ENCODE results near the gene TMTC1.

DNA sequence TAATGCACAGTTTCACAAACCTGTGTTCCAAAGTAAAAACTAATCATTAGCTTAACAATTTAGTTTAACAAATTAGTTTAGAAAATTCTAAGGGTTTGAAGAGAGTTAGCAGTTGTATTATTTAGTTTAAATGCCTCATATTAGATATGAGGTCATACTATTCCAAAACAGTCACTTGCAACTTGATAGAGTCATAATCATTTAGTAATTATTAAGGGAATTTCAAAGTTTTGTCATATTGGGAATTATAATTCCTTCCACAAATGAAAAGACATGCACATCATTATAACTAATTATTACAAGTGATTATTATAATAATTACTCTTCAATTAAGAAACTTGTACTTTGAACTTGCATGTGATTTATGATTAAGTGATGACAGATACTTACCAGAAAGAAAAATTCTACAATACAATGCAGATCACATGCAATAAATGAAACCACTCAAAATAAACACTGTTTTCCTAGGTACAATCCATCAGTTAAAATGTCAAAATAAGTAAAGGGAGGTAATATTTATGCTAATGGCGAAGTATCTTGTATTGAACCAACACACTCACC is 66.1 kb downstream of the TMTC1 start:
- TF ChIP-seq, protein P1, sequence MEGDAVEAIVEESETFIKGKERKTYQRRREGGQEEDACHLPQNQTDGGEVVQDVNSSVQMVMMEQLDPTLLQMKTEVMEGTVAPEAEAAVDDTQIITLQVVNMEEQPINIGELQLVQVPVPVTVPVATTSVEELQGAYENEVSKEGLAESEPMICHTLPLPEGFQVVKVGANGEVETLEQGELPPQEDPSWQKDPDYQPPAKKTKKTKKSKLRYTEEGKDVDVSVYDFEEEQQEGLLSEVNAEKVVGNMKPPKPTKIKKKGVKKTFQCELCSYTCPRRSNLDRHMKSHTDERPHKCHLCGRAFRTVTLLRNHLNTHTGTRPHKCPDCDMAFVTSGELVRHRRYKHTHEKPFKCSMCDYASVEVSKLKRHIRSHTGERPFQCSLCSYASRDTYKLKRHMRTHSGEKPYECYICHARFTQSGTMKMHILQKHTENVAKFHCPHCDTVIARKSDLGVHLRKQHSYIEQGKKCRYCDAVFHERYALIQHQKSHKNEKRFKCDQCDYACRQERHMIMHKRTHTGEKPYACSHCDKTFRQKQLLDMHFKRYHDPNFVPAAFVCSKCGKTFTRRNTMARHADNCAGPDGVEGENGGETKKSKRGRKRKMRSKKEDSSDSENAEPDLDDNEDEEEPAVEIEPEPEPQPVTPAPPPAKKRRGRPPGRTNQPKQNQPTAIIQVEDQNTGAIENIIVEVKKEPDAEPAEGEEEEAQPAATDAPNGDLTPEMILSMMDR (conservative IDR thresholded peaks at IDR 0.05 in 1 of 2, IDR thresholded peaks at IDR 0.05 in 1 of 2; ENCODE audit: low read depth in 1 of 2, low read length in 2 of 2), result no peak
- no peak for TF ChIP-seq EZH2 (IDR thresholded peaks at IDR 0.05; ENCODE audit: low read length, missing control alignments)
